CD4-positive, alpha-beta T cell treated with Interleukin-17A for 4 hours (primary cell): ENCODE measurements around the gene APOL2.
"Not testable (repeated sequence)": the region's sequence is repeated elsewhere in the genome, so short reads cannot be mapped to it uniquely, and the experiment has no call there.

Source experiments
- DNase-seq: peaks from one replicate; pipeline ENCODE4 v3.0.0-alpha.2; 2020; ENCODE audit warnings: mixed read lengths

APOL2 gene

GRCh38 chr22:36220451-36220921, 18.8 kb downstream of the APOL2 start:
- no peak for DNase-seq

DNA sequence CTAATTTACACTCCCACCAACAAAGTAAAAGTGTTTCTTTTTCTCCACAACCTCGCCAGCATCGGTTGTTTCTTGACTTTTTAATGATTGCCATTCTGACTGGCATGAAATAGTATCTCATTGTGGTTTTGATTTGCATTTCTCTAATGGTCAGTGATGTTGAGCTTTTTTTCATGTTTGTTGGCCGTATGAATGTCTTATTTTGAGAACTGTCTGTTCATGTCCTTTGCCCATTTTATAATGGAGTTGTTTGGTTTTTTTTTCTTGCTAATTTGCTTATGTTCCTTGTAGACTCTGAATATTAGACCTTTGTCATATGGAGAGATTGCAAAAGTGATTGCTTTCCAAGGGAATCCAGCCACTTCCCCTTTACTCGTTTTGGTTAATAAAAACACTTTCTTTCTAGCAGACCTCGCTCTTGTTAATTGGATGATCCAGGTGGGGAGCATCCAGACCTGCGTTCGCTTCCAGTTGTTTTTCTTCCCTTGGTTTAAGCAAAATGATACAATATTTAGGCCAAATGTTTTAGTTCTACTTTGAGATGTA, 20.6 kb downstream of the APOL2 start:
- no peak for DNase-seq

- DNase-seq: no peak
Measured at GRCh38 chr22:36215981-36216380, 23.3 kb downstream of the APOL2 start.

GRCh38 chr22:36213586-36213985, 25.7 kb downstream of the APOL2 start:
- no peak for DNase-seq

DNA sequence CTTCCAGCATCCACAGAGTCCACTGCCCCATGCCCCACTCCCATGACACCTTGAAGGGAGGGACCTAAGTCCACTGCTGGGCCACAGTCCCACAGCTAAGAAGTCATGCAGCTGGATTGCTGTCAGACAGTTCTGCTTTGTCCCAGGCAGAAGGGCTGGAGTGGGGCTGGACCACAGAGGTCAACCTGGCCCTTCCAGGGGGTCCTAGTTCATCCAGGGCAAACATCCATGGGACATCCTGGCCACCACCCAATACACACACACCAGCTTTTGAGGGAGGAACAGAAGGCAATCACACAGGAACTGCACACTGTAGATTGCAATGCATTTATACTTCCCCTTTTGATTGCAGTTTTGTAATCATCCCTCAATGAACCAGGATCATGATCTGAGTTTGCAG, 26.4 kb downstream of the APOL2 start:
- no peak for DNase-seq

DNA sequence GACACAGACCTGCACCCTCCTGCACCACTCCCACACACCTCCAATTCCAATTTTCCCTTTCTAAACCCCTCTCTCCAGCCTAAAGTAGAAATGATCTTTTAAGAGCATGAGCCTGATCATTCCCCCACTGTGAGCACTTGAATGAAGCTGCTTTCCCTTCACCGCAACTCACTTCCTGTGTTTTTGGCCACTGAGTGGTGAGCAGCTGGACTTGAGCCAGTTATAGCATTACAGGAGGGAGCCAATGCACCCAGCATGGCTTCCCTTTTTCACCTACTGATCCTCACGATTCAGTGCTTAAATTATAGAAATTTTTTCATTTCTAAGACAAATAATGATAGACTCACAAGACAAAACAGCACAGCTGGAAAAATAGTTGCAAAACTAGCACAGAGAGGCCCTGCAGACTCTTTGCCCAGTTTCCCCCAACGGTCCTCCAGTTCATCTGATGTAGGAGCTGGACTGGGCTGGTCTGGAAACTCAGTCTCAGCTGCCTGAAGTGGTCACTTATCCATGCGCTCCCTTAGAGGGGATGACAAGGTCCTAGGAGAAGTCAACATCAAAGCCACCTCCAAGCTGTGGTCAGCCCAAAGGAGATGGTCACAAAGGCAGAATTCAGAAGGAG, 28.0 kb downstream of the APOL2 start:
- no peak for DNase-seq

DNA sequence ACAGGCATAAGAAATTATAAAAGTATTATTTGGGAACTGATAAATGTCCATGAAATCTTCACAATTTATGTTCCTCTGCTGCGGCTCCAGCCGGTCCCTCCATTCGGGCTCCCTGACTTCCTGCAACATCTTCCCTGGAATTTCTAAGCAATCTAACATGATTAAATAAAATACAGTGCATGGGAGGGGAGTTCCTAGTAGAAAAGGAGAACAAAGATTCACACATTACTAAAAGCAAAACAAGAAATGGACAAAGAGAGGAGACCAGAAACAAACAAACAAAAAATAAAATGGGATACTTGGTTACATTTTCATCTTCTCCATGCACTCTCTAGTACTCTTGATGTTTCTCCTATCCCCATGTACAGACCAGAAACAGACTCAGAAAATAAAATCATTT, 29.1 kb downstream of the APOL2 start:
- no peak for DNase-seq

GRCh38 chr22:36209488-36209908, 29.8 kb downstream of the APOL2 start:
- not testable (repeated sequence) for DNase-seq

DNA sequence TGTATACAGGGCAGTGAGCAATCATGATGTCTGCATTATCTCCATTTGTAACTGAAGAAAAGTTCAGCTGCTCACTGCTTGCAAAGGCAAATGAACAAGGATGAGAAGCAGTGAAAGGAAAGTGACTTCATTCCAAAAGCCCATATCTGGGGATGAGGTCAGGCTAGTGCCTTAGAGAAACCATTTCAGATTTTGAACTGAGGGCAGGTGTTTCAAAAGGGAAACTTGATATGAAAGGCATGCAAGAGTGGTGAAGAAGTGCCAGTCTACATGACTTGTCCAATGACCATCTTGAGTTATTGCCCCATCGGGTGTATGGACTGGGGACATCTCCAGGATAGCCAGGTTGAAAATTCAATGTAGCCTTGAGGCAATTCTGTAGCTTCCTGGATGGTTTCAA, 30.4 kb downstream of the APOL2 start:
- DNase-seq: no peak

DNA sequence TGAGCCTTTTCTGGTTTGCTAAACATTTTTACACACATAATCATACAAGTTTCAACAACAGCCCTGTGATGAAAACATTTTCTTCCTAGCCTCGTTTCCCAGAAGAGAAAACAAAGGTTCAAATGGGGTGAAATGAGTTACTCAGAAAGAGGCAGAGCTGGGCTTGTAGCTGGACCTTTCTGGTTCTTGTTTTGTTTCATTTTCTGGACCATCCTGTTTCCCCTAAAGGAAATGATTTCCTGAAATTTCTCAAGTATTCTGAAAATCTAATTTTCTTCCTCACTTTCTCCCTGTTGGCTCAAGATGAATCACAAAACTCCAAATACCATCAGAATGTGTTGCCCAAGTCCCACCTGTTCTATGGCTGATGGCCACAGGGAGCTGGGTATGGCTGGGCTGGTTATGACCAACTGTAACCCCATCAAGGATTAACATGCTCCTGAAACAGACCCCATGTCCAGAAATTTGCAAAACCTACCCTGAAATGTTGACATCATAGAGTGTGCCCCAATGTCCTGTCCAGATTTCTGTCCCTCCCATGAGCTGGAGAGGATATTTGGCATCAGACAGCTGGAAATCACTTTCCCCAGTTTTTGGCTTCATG, 31.1 kb downstream of the APOL2 start:
- no peak for DNase-seq

DNA sequence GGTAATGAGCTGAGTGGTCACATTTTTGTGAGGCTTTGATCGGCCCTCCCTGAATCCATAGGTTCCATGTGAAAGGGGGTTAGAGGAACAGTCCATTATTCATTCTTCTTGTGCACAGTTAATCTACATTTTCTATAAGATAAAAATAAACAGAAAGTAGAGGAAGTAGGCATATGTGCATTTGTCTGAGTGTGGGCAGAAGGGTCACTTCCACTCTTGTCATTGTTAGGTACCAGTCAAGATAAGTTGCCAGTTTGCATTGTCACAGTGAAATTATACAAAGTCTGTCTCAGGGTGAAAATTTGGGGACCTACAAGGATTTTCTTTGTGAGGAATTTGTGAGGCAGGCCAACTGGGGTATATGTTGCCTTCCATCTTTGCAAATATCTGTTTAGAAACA, 33.1 kb downstream of the APOL2 start:
- DNase-seq: no peak

DNA sequence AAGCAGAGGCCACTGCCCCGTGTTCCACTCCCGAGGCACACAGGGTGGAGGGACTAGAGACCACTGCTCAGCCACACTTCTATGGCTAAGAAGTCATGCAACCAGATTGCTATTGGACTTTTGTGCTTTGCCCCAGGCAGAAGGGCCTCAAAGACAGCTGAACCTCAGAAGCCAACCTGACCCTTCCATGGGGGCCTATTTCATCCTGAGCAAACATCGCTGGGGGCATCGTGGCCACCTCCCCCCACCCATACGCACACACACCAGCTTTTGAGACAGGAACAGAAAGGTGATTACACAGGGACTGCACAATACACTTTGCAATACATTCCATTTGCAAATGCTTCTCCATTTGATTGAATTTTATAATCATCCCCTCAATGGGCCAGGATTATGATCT, 33.8 kb downstream of the APOL2 start:
- not testable (repeated sequence) for DNase-seq

DNA sequence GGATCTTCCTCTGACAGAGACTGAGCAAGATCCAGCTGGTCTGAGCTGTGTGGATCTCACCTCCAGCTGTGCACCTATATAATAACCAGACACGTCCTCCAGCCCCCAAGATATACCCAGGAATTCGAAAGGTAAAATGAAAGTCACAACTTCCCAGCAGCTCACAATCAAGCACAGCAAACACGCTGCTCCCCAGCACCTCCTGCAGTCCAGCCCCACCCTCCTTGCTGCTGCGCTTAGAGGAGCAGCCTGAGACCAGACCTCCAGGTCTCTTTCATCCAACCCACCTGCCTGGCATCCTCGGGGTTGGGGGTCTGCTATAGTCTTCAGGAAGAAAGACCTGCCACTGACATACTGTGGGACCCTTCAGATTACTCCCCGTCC, 34.7 kb downstream of the APOL2 start:
- DNase-seq: no peak

DNA sequence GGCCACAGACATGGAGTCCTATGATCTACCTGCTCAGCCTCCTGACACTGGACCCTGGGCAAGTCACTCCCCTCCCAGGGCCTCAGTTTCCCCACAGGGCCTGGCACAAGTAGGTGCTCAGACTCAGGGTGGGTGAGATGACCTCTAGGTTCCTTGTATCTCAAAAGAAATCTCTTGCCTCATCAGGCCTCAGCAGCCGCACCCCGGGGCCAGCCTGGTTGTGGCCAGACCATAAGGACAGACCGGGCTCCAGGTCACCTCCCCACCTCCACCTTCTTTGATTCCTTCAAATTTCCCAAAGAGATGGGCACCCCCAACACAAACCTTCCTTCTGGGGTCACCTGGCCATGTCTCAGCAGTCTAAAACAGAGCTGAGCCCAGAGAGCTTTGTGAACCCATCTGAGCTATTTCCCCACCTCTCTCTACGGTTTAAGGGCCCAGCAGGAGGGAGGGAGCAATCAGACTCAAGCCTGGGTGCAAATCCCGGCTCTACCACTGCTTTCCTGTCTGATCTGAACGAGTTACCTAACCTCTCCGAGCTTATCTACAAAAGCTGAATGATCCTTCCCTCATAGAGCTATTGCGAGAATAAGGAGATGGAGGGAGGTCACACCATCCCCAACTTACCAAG, 35.2 kb downstream of the APOL2 start:
- no peak for DNase-seq

- not testable (repeated sequence) for DNase-seq
Measured at GRCh38 chr22:36203441-36203840, 35.9 kb downstream of the APOL2 start.

DNA sequence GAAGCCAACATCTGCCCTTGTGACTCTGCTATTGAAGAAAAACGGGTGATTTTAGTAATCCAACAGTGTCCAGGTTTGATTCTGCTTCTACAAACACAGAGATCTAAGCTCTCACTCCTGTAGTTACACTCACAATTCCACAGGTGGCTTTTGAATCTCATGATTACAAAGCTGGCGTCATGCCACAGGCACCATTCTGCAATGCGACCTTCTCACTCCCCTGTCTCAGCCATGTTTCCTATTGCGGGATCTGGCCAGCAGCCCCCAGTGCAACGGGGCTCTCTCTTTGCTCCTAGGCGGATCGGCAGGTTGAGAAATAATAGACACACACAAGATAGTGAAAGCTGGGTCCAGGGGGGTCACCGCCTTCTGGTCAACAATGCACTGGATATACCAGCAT, 36.4 kb downstream of the APOL2 start:
- not testable (repeated sequence) for DNase-seq

DNA sequence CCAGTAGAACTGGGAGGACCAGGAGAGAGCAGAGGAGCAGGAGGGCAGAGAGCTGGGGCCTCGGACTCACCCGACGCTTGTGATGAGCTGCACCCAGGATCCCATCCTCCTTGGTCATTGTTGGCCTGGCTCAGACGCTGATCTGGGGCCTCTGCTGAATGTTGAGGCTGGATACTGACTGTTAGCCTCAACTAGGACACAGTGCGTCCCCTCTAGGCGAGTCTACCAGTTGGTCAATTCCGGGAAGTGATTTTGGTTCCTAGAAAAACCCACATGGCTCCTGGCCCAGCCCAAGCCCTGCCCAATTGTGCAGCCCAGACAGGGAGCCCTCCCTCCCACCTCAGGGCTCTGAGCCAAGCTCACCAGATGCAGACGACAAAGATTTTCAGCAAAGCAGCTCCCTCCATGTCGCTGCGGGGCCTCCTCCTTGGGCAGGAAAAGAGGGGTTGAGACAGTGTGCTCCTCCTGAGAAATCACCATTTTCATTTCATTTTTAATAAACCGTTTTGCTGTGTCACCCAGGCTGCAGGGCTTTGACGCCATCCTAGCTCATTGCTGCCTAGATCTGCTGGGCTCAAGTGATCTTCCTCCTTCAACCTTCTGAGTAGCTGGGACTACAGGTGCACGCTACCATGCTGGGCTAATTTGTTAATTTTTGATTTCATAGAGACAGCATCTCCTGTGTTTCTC, 37.6 kb downstream of the APOL2 start, which contains the start of gene APOL4:
APOL4 (minus strand) TSS at position 180 of the 690 bp plus-strand sequence; CDS start at position 105, 75 bp downstream.
- DNase-seq: no peak

GRCh38 chr22:36201025-36201424, 38.3 kb downstream of the APOL2 start:
- DNase-seq: not testable (repeated sequence)

GRCh38 chr22:36199001-36199551, 40.3 kb downstream of the APOL2 start:
- no peak for DNase-seq

DNA sequence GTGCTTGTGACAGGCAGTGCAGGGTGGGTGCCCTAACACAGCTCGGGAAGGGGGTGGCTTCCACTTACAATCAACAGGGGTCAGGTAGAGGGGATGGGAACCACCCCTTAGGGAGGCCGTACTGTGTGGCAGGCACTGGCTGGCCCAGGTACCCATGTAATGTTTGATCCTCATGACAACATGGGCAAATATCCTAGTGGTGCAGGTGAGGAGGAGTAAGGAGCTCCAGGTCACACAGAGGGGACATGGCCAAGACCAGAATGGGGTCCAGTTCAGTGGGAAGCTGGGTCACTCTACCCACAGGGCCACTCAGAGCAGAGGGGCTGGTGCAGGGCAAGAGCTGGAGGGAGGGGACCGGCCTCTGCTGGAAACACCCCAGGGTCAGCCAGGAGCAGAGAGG, 40.8 kb downstream of the APOL2 start:
- DNase-seq: no peak

- DNase-seq: no peak
Measured at GRCh38 chr22:36197514-36198146, 41.7 kb downstream of the APOL2 start.

- DNase-seq: no peak
Measured at GRCh38 chr22:36197065-36197440, 42.3 kb downstream of the APOL2 start.
